Glutamatergic neuron (in vitro differentiated cells): Measurements from ENCODE around the gene ADARB1. TPM values are rescaled to one million over a fixed set of nuclear protein-coding genes. Genes with fewer than 3 reads are reported as not detected.
"Not testable (repeated sequence)": the region's sequence is repeated elsewhere in the genome, so short reads cannot be mapped to it uniquely, and the experiment has no call there.

ENCODE experiments used
- DNase-seq: peaks from one replicate; pipeline ENCODE4 v3.0.0; 2022
- H3K27ac Mint-ChIP-seq: one replicate; pipeline ENCODE4 v1.8.0; 2020; ENCODE audit warnings: mild to moderate bottlenecking, mixed read lengths, inconsistent platforms; ENCODE audit not compliant: unreplicated experiment
- H3K27me3 Mint-ChIP-seq: one replicate; pipeline ENCODE4 v1.8.0; 2020; ENCODE audit warnings: mild to moderate bottlenecking, moderate library complexity, mixed read lengths, inconsistent platforms; ENCODE audit not compliant: unreplicated experiment
- H3K36me3 Mint-ChIP-seq: one replicate; pipeline ENCODE4 v1.8.0; 2020; ENCODE audit warnings: mild to moderate bottlenecking, mixed read lengths, inconsistent platforms; ENCODE audit not compliant: unreplicated experiment
- H3K4me1 Mint-ChIP-seq: one replicate; pipeline ENCODE4 v1.8.0; 2020; ENCODE audit warnings: mild to moderate bottlenecking, low read depth, mixed read lengths, inconsistent platforms; ENCODE audit not compliant: unreplicated experiment
- H3K4me3 Mint-ChIP-seq: one replicate; pipeline ENCODE4 v1.8.0; 2020; ENCODE audit warnings: mild to moderate bottlenecking, mixed read lengths, inconsistent platforms; ENCODE audit not compliant: unreplicated experiment
- H3K9me3 Mint-ChIP-seq: one replicate; pipeline ENCODE4 v1.8.0; 2020; ENCODE audit warnings: mild to moderate bottlenecking, moderate library complexity, mixed read lengths, inconsistent platforms; ENCODE audit not compliant: unreplicated experiment
- CTCF ChIP-seq: fragments of 200-600 bp; sonication (generic); IDR thresholded peaks from one replicate; pipeline ENCODE4 v1.5.0; 2021; ENCODE audit not compliant: partially characterized antibody, unreplicated experiment
- total RNA-seq: library from RNA; stranded (reverse); fragmentation: NEBNext Ultra II Directional; extraction: Animal tissue kit (Norgen Biotek cat#: 25700); gene quantifications from one replicate; pipeline ENCODE4 v1.2.1, GENCODE V29; 2021; ENCODE audit not compliant: unreplicated experiment

Gene ADARB1
- total RNA-seq, 1 donor from 2014 or later = 49.2 TPM

DNA sequence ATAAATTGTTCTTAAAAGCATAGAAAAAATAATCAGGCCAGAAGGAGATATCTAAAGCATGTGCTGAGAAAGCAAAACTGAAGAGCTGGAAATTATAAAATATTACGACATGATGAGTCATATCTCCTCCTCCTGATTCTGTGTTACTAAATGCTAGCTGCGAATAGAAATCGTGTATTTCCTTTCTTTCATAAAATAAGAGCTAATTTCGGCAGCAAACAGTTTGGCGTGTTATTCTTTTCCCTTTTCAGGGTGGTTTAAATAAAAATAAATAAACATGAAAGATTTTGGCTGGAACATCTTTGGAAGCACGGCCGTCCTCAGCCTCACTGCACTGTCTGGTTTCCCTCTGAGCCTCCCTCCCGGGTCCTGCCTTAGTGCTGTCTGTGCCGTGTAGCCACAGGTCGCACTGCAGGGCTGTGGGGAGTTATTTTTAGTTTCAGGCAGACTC, 56.0 kb downstream of the ADARB1 start:
- peaks cover 1% of the 10 kb centered on the region for H3K27me3 Mint-ChIP-seq
- TF ChIP-seq CTCF = no peak
- no peak for DNase-seq
- H3K36me3 Mint-ChIP-seq = no peaks in the 10 kb centered on the region
- H3K4me3 Mint-ChIP-seq = no peak overlapping the region
- peaks cover 4% of the 10 kb centered on the region for H3K9me3 Mint-ChIP-seq
- H3K27ac Mint-ChIP-seq = no peak overlapping the region
- peaks cover 49% of the 10 kb centered on the region for H3K4me1 Mint-ChIP-seq

- Mint-ChIP-seq H3K4me1 (peaks cover 43% of the 10 kb centered on the region), H3K9me3 (peaks cover 1% of the 10 kb centered on the region), H3K27me3 (peaks cover 1% of the 10 kb centered on the region)
Measured at GRCh38 chr21:45131537-45131999, 57.2 kb downstream of the ADARB1 start.

GRCh38 chr21:45132841-45133573, 58.6 kb downstream of the ADARB1 start:
- DNase-seq = no peak
- Mint-ChIP-seq H3K9me3 (peaks cover 1% of the 10 kb centered on the region), H3K27me3 (peaks cover 1% of the 10 kb centered on the region), H3K4me3 (no peak overlapping the region), H3K4me1 (peaks cover 33% of the 10 kb centered on the region), H3K36me3 (no peaks in the 10 kb centered on the region), H3K27ac (no peak overlapping the region)
- TF ChIP-seq CTCF = no peak

More at GRCh38 chr21:45131537-45131999, 57.2 kb downstream of the ADARB1 start:
- DNase-seq = no peak
- TF ChIP-seq CTCF = no peak
- Mint-ChIP-seq H3K4me3 (no peak overlapping the region), H3K27ac (no peak overlapping the region), H3K36me3 (no peaks in the 10 kb centered on the region)

DNA sequence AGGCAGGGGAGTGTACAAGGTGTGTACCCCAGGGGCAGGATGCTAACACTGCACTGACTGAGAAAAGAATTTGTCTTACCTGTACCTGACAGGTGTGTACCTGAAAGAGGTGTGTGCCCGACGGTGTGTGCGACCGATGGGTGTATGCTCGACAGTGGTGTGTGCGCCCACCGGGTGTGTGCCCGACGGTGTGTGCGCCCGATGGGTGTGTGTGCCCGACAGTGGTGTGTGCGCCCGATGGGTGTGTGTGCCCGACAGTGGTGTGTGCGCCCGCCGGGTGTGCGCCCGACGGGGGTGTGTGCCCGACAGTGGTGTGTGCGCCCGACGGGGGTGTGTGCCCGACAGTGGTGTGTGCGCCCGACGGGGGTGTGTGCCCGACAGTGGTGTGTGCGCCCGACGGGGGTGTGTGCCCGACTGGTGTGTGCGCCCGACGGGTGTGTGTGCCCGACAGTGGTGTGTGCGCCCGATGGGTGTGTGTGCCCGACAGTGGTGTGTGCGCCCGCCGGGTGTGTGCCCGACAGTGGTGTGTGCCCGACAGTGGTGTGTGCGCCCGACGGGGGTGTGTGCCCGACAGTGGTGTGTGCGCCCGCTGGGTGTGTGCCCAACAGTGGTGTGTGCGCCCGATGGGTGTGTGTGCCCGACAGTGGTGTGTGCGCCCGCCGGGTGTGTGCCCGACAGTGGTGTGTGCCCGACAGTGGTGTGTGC, 59.3 kb downstream of the ADARB1 start:
- not testable (repeated sequence) for H3K36me3 Mint-ChIP-seq
- peaks cover 31% of the 10 kb centered on the region for H3K4me1 Mint-ChIP-seq

DNA sequence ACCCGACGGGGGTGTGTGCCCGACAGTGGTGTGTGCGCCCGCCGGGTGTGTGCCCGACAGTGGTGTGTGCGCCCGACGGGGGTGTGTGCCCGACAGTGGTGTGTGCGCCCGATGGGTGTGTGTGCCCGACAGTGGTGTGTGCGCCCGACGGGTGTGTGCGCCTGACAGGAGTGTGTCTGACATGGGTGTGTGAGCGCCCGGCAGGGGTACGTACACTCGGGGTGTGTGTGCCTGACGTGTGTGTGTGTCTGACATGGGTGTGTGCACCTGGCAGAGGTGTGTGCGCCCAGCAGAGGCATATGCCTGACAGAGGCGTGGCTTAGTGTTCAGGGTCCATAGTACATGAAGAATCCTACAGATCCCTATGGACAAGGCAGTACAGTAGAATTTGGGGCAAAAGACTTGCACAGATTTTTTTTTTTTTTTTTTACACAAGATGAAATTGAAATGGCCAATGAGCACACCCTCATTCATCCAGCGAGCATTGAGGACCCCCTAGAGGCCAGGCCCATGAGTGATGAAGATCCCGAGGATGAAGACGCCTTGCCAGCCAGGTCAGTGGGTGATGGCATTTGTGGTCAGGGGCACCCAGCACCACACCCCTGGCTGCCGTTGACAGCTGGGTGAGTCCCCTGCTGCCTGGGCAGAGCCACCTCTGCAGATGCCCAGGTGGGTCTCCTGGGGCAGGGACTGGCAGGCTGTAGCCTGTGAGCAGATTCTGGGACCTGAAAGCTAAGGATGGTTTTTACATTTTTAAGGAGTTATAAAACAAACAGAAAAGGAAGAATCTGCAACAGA, 60.1 kb downstream of the ADARB1 start:
- H3K9me3 Mint-ChIP-seq = no peaks in the 10 kb centered on the region
- no peak overlapping the region for H3K27ac Mint-ChIP-seq
- no peak overlapping the region for H3K4me3 Mint-ChIP-seq
- peaks cover 26% of the 10 kb centered on the region for H3K4me1 Mint-ChIP-seq
- H3K27me3 Mint-ChIP-seq = peaks cover 1% of the 10 kb centered on the region
- TF ChIP-seq CTCF = no peak
- DNase-seq = no peak
- H3K36me3 Mint-ChIP-seq = no peaks in the 10 kb centered on the region

More for the DNA sequence above, 59.3 kb downstream of the ADARB1 start:
- H3K9me3 Mint-ChIP-seq, H3K4me3 Mint-ChIP-seq, H3K27me3 Mint-ChIP-seq, DNase-seq, H3K27ac Mint-ChIP-seq: not testable (repeated sequence)
